Endothelial cell of umbilical vein (primary cell): ENCODE results near the gene SLC30A3. TPM values are rescaled to one million over a fixed set of nuclear protein-coding genes. Genes with fewer than 3 reads are reported as not detected.
A peak's percentile ranks its signal among the peaks of the same experiment; 100 is the strongest.

ENCODE experiments used
- BruUV-seq: library from RNA; stranded (reverse); fragments of 400-500 nt; replicated peaks from 2 replicates; lab custom pipeline; 2021; lab: Mats Ljungman, UMichigan
- CTCF ChIA-PET: fragments of 300-600, 350-600 bp; sonication (Branson Sonifier 250); formaldehyde crosslinking; loops from one replicate; lab custom pipeline; 2021; ENCODE audit warnings: antibody characterized with exemption, inconsistent platforms; lab: Charles Lee
- POLR2A ChIA-PET: fragments of 300-600, 350-600 bp; sonication (Branson Sonifier 250); formaldehyde crosslinking; loops from one replicate; lab custom pipeline; 2021; ENCODE audit warnings: antibody characterized with exemption, inconsistent platforms; lab: Charles Lee
- DNase-seq: peaks from one replicate; pipeline ENCODE4 v3.0.0-alpha.2; 2011; ENCODE audit warnings: low read depth, low spot score
- FAIRE-seq: peaks from 2 replicates; lab custom pipeline; 2011; peaks lifted over from hg19 to GRCh38; lab: Jason Lieb, UNC
- H2AFZ ChIP-seq: 2 replicates; pipeline ENCODE4 v1.6.0; 2012; ENCODE audit warnings: low read depth, low read length, control low read depth, inconsistent platforms
- H3K27ac ChIP-seq: 2 replicates; pipeline ENCODE4 v1.5.1; 2011; ENCODE audit warnings: low read depth, mild to moderate bottlenecking, control low read depth, low read length, moderate library complexity; ENCODE audit not compliant: insufficient read depth
- H3K27me3 ChIP-seq, 2 experiments: 2 replicates each; pipeline versions ENCODE4 v1.6.0 to v1.6.1; 2011; ENCODE audit warnings: low read length in 2 of 2, mixed read lengths in 1 of 2; ENCODE audit not compliant: control insufficient read depth in 2 of 2, insufficient read depth in 2 of 2
- H3K36me3 ChIP-seq, 2 experiments: 2 replicates in 1 of 2; 3 replicates in 1 of 2; pipeline ENCODE4 v1.5.1; 2011; ENCODE audit warnings: low read length in 2 of 2, mild to moderate bottlenecking in 1 of 2, moderate library complexity in 1 of 2; ENCODE audit not compliant: control insufficient read depth in 2 of 2, insufficient read depth in 2 of 2; ENCODE audit errors: extremely low read depth in 1 of 2
- H3K4me1 ChIP-seq: 3 replicates; pipeline ENCODE4 v1.5.1; 2011; ENCODE audit warnings: mild to moderate bottlenecking, low read length; ENCODE audit not compliant: control insufficient read depth, insufficient read depth; ENCODE audit errors: extremely low read depth
- H3K4me2 ChIP-seq: 2 replicates; pipeline ENCODE4 v1.6.1; 2011; ENCODE audit warnings: low read length, control low read depth, mixed read lengths; ENCODE audit not compliant: insufficient read depth
- H3K4me3 ChIP-seq, 3 experiments: fragments of 200-600 bp in 1 of 3; sonication (generic), shearing (Covaris generic) in 1 of 3; replicated peaks in 1 of 3; 2 replicates each; pipeline ENCODE4 v1.5.1; 2011 to 2016; ENCODE audit warnings: control low read depth in 3 of 3, low read length in 3 of 3, mild to moderate bottlenecking in 2 of 3, inconsistent platforms in 1 of 3, low read depth in 1 of 3, moderate library complexity in 1 of 3; ENCODE audit not compliant: insufficient read depth in 1 of 3
- H3K79me2 ChIP-seq: 2 replicates; pipeline ENCODE4 v1.6.0; 2012; ENCODE audit warnings: low read length, inconsistent platforms; ENCODE audit not compliant: control insufficient read depth, insufficient read depth
- H3K9ac ChIP-seq: replicated peaks from 2 replicates; pipeline ENCODE3; 2011; ENCODE audit warnings: low read length, control low read depth; ENCODE audit not compliant: insufficient read depth; ENCODE audit errors: extremely low read depth
- H3K9me1 ChIP-seq: replicated peaks from 3 replicates; pipeline ENCODE4 v1.6.0; 2011; ENCODE audit warnings: mild to moderate bottlenecking, low read length; ENCODE audit not compliant: control insufficient read depth, insufficient read depth; ENCODE audit errors: extremely low read depth
- H3K9me3 ChIP-seq: replicated peaks from 2 replicates; pipeline ENCODE4 v1.5.1; 2012; ENCODE audit warnings: low read length, inconsistent platforms; ENCODE audit not compliant: control insufficient read depth, insufficient read depth
- H4K20me1 ChIP-seq: replicated peaks from 2 replicates; pipeline ENCODE3; 2011; ENCODE audit warnings: mild to moderate bottlenecking, low read length; ENCODE audit not compliant: control insufficient read depth, insufficient read depth; ENCODE audit errors: extremely low read depth
- CTCF ChIP-seq, 2 donors: IDR thresholded peaks; 1 replicate in 1 of 2; 2 replicates in 1 of 2; pipeline ENCODE4 v1.5.1; 2011; ENCODE audit warnings: low read length in 2 of 2, mild to moderate bottlenecking in 2 of 2, moderate library complexity in 2 of 2, control low read depth in 1 of 2, inconsistent platforms in 1 of 2, low read depth in 1 of 2; ENCODE audit not compliant: insufficient read depth in 1 of 2; ENCODE audit errors: extremely low read depth in 1 of 2
- EZH2 ChIP-seq: IDR thresholded peaks from 2 replicates; pipeline ENCODE4 v1.6.1; 2012; ENCODE audit warnings: borderline replicate concordance, low read depth, mild to moderate bottlenecking, moderate library complexity, low read length, inconsistent platforms; ENCODE audit not compliant: severe bottlenecking
- FOS ChIP-seq: IDR thresholded peaks from 2 replicates; pipeline ENCODE4 v1.6.1; 2011; ENCODE audit warnings: mild to moderate bottlenecking, low read length, moderate library complexity, borderline replicate concordance; ENCODE audit not compliant: insufficient read depth
- GATA2 ChIP-seq: IDR thresholded peaks from 2 replicates; pipeline ENCODE4 v1.7.0; 2011; ENCODE audit warnings: low read depth, mild to moderate bottlenecking, moderate library complexity, mixed read lengths, low read length; ENCODE audit not compliant: insufficient read length, insufficient read depth
- JUN ChIP-seq: IDR thresholded peaks from 2 replicates; pipeline ENCODE4 v1.6.1; 2011; ENCODE audit warnings: borderline replicate concordance, low read depth; ENCODE audit not compliant: insufficient read length, insufficient read depth
- MAX ChIP-seq: IDR thresholded peaks from 2 replicates; pipeline ENCODE4 v1.6.1; 2011; ENCODE audit not compliant: insufficient read depth, insufficient read length
- MYC ChIP-seq: IDR thresholded peaks from one replicate; pipeline ENCODE4 v1.6.1; 2011; ENCODE audit warnings: mild to moderate bottlenecking, low read depth, low read length
- POLR2AphosphoS5 ChIP-seq: IDR thresholded peaks from 2 replicates; pipeline ENCODE4 v1.6.1; 2012; ENCODE audit warnings: low read depth, mild to moderate bottlenecking, control low read depth, low read length, moderate library complexity; ENCODE audit not compliant: insufficient read depth
- dilution Hi-C: fragments of 300-500 bp; cut with MboI; formaldehyde crosslinking; loops from one replicate; pipeline ENCODE4 v1.15.0; 2019; ENCODE audit warnings: low sequenced_read_pairs; ENCODE audit not compliant: extremely low pct_ligation_motif_present
- intact Hi-C: fragments of 100-400 bp; cut with micrococcal nuclease; formaldehyde crosslinking; loops from one replicate; pipeline ENCODE4 v1.10.0; 2022
- polyA plus RNA-seq, 4 experiments: library from polyadenylated mRNA; depleted of rRNA in 3 of 4; stranded (reverse) in 3 of 4; unstranded in 1 of 4; fragments of >200 nt; gene quantifications; 2 replicates each; pipeline versions ENCODE4 v1.2.1 to v1.2.3, GENCODE V29; 2011 to 2012; ENCODE audit warnings: missing spikeins in 1 of 4
- total RNA-seq: library from RNA; stranded (reverse); gene quantifications from 2 replicates; pipeline ENCODE4 v1.2.3, GENCODE V29; 2021

SLC30A3 gene
- total and polyA plus RNA-seq, 2 donors (not counting 3 experiments of a cell fraction or from before 2014, with no cell fraction given) = 16.7 to 63.9 TPM

GRCh38 chr2:27282892-27283291, 20.0 kb upstream of the SLC30A3 start:
- no peaks in the 10 kb centered on the region for H3K27me3 ChIP-seq
- H3K27ac ChIP-seq = no peak overlapping the region
- no peak for TF ChIP-seq JUN
- no peak for TF ChIP-seq POLR2AphosphoS5
- no peak for TF ChIP-seq FOS
- TF ChIP-seq MAX = no peak
- no peak for TF ChIP-seq EZH2
- TF ChIP-seq GATA2 = no peak
- no peak for TF ChIP-seq CTCF (IDR thresholded peaks at IDR 0.05; ENCODE audit: extremely low read depth in 1 of 2, insufficient read depth in 1 of 2, low read depth in 1 of 2, low read length in 2 of 2)
- TF ChIP-seq MYC = no peak
- intact Hi-C loops = loop anchor here (10.0 kb wide), 1 partner anchor 318 kb away; no protein-coding TSS in a partner anchor
- no peak overlapping the region for H3K4me2 ChIP-seq
- no peaks in the 10 kb centered on the region for H3K36me3 ChIP-seq
- H3K9me3 ChIP-seq = no peaks in the 10 kb centered on the region
- dilution Hi-C loops = no loop called here
- no peak overlapping the region for H3K4me3 ChIP-seq
- H3K79me2 ChIP-seq = no peaks in the 10 kb centered on the region
- H3K9me1 ChIP-seq = no peaks in the 10 kb centered on the region
- no peaks in the 10 kb centered on the region for H4K20me1 ChIP-seq
- H3K9ac ChIP-seq = no peak overlapping the region
- no peak overlapping the region for H2AFZ ChIP-seq
- ChIA-PET CTCF (interaction anchor here (1.2 to 9.1 kb wide), 8 partner anchors 8 to 198 kb away, joined by 3 to 143 read pairs (median 42); partner anchors contain the start of gene SLC30A3), POLR2A (no interaction called here)
- H3K4me1 ChIP-seq = peaks cover 12% of the 10 kb centered on the region
- FAIRE-seq (no peak), DNase-seq (peak; percentile 45)
- BruUV-seq = no TSS peak
